ENCODE data around the gene CBLN3. TPM values are rescaled to one million over a fixed set of nuclear protein-coding genes. Genes with fewer than 3 reads are reported as not detected.
"Not testable (repeated sequence)": the region's sequence is repeated elsewhere in the genome, so short reads cannot be mapped to it uniquely, and the experiment has no call there.

Gene CBLN3
- 1.1 and 1.4 TPM in 2 replicates for total RNA-seq (2022)
- percentile 27 among the genes with signal in this experiment for Bru-seq, nascent RNA
- percentile 21 among the genes with signal in this experiment for BruChase-seq, experiment 1, labeled RNA remaining after a 2-hour chase
- BruChase-seq, experiment 2, labeled RNA remaining after a 6-hour chase = percentile 16 among the genes with signal in this experiment
- long read RNA-seq = 0 reads

DNA sequence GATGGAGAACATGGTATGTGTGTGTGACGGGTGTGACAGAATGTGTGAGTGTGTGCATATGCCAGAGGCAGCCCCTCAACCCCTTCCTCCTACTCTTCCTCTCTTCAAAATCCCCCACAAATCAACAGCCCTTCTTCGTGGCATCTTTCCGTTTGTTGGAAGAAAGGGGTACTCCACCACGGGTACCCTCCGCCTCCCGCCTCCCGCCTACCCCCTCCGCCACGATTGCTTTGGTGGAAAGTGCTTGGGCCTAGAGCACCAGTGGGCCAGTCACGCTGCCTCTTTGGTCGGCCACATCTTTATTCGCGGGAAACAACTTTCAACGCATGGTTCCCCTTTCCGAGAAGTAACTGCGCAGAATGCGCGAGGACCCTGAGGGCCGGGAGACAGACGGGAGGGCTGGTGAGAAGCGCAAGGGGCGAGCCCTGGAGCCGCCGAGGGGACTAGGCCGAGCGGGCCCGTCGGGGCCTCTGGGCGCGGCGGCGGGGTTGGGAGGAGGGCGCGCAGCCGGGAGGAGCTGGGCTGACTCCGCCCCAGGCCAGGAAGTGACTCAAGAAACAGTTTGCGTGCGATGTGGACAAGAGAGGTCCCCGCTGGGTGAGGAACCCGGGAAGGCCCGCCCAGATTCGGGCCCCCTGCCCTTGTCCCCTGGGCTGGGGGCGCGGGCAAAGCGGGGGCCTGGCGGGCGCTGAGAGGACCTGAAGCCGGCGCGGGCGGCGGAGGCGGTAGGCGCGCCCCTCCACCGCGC, at the start of gene CBLN3, which contains the start of gene KHNYN:
Gene CBLN3, minus strand, starts transcription at position 274 of the 748 bp plus-strand sequence. CDS start 614 bp downstream, outside the sequence.
Gene KHNYN, plus strand, starts transcription at position 560 of the 748 bp plus-strand sequence. CDS start 777 bp downstream, outside the sequence.
- DNase-seq = peak; percentile 87
- H3K4me3 Mint-ChIP-seq (ENCODE audit: unreplicated experiment) = peak within 1 kb of the TSS; percentile 78
- H3K9me3 ChIP-seq = no peaks in the 10 kb centered on the region
- H3K9me3 Mint-ChIP-seq (ENCODE audit: unreplicated experiment) = no peaks in the 10 kb centered on the region
- peaks cover 15% of the 10 kb centered on the region for H3K36me3 Mint-ChIP-seq (ENCODE audit: insufficient read depth, unreplicated experiment)
- POLR2A ChIA-PET = interaction anchor here (0.9 to 1.7 kb wide), 5 partner anchors 12 to 188 kb away, joined by 4 to 11 read pairs (median 6); partner anchors contain the start of genes SDR39U1 and TINF2
- peak within 1 kb of the TSS; percentile 63 for H3K4me3 ChIP-seq (ENCODE audit: low read depth, low read length)
- H3K27me3 Mint-ChIP-seq (ENCODE audit: insufficient read depth, unreplicated experiment) = no peaks in the 10 kb centered on the region
- intact Hi-C loops (cut with micrococcal nuclease; ENCODE audit: unreplicated experiment) = no loop called here
- peaks cover 39% of the 10 kb centered on the region for H3K4me1 Mint-ChIP-seq (ENCODE audit: low read depth, unreplicated experiment)
- H3K4me1 ChIP-seq = peaks cover 62% of the 10 kb centered on the region
- TF ChIP-seq, protein P1, sequence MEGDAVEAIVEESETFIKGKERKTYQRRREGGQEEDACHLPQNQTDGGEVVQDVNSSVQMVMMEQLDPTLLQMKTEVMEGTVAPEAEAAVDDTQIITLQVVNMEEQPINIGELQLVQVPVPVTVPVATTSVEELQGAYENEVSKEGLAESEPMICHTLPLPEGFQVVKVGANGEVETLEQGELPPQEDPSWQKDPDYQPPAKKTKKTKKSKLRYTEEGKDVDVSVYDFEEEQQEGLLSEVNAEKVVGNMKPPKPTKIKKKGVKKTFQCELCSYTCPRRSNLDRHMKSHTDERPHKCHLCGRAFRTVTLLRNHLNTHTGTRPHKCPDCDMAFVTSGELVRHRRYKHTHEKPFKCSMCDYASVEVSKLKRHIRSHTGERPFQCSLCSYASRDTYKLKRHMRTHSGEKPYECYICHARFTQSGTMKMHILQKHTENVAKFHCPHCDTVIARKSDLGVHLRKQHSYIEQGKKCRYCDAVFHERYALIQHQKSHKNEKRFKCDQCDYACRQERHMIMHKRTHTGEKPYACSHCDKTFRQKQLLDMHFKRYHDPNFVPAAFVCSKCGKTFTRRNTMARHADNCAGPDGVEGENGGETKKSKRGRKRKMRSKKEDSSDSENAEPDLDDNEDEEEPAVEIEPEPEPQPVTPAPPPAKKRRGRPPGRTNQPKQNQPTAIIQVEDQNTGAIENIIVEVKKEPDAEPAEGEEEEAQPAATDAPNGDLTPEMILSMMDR (IDR thresholded peaks at IDR 0.05; ENCODE audit: insufficient read depth in 1 of 2, low read depth in 1 of 2, low read length in 1 of 2, severe bottlenecking in 1 of 2, unreplicated experiment in 1 of 2) = no peak
- CTCF ChIA-PET = interaction anchor here (1.1 to 3.7 kb wide), 4 partner anchors 12 to 96 kb away, joined by 3 to 111 read pairs (median 48); no protein-coding TSS in a partner anchor
- H3K27ac Mint-ChIP-seq (ENCODE audit: unreplicated experiment) = peak within 1 kb of the TSS; percentile 85
- BruUV-seq (replicated peaks) = TSS peak; percentile 55
- H3K27me3 ChIP-seq (replicated peaks; ENCODE audit: control insufficient read depth, insufficient read depth, low read length) = no peaks in the 10 kb centered on the region
- peaks cover 3% of the 10 kb centered on the region; the same call in 1 of the 2 replicates for H3K36me3 ChIP-seq (ENCODE audit: control insufficient read depth, insufficient read depth, low read length)

DNA sequence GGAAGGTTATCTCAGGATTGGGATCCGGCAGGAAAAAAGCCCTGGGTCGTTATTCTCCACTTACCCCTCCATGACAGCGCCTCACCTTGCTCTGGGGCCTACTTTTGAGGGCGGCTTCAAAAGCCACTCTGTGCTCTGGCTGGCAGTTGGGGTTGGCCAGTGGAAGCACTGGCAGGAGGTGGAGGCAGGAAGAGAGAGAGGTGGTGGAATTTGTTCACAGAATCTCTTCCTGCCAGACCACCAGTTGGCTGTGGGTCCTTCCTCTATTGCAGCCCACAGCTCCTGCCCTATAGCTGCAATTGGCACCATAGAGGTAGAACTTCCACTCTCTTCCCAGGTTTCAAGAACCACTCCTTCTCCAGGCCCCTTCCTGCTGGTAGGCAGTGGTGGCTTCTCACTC, 45.8 kb upstream of the CBLN3 start:
- H3K36me3 ChIP-seq (ENCODE audit: control insufficient read depth, insufficient read depth, low read length) = no peaks in the 10 kb centered on the region
- no peak for DNase-seq
- TF ChIP-seq, protein P1 (IDR thresholded peaks at IDR 0.05; ENCODE audit: insufficient read depth in 1 of 2, low read depth in 1 of 2, low read length in 1 of 2, severe bottlenecking in 1 of 2, unreplicated experiment in 1 of 2) = no peak
- no peaks in the 10 kb centered on the region for H3K4me1 ChIP-seq
- H3K27me3 ChIP-seq (replicated peaks; ENCODE audit: control insufficient read depth, insufficient read depth, low read length) = no peaks in the 10 kb centered on the region
- POLR2A ChIA-PET = no interaction called here
- no peak overlapping the region for H3K4me3 Mint-ChIP-seq (ENCODE audit: unreplicated experiment)
- no peaks in the 10 kb centered on the region for H3K9me3 ChIP-seq
- H3K9me3 Mint-ChIP-seq (ENCODE audit: unreplicated experiment) = no peaks in the 10 kb centered on the region
- no peaks in the 10 kb centered on the region for H3K36me3 Mint-ChIP-seq (ENCODE audit: insufficient read depth, unreplicated experiment)
- BruUV-seq (replicated peaks) = no TSS peak
- intact Hi-C loops (cut with micrococcal nuclease; ENCODE audit: unreplicated experiment) = no loop called here
- no peaks in the 10 kb centered on the region for H3K27me3 Mint-ChIP-seq (ENCODE audit: insufficient read depth, unreplicated experiment)
- H3K27ac Mint-ChIP-seq (ENCODE audit: unreplicated experiment) = no peak overlapping the region
- CTCF ChIA-PET = no interaction called here
- no peak overlapping the region for H3K4me3 ChIP-seq (ENCODE audit: low read depth, low read length)
- H3K4me1 Mint-ChIP-seq (ENCODE audit: low read depth, unreplicated experiment) = no peaks in the 10 kb centered on the region

DNA sequence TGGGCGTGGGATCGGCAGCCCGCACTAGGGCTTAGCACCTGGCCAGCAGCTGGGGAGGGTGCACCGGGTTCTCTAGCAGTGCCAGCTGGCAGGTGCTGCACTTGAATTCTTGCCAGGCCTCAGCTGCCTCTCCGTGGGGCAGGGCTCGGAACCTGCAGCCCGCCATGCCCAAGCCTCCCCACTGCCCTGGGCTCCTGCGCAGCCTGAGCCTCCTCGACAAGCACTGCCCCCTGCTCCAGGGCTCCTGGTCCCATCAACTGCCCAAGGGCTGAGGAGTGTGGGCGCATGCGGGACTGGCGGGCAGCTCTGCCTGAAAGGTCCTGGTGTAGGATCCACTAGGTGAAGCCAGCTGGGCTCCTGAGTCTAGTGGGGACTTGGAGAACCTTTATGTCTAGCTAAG, 43.7 kb upstream of the CBLN3 start:
- CTCF ChIA-PET = no interaction called here
- BruUV-seq (replicated peaks) = no TSS peak
- intact Hi-C loops (cut with micrococcal nuclease; ENCODE audit: unreplicated experiment) = no loop called here

DNA sequence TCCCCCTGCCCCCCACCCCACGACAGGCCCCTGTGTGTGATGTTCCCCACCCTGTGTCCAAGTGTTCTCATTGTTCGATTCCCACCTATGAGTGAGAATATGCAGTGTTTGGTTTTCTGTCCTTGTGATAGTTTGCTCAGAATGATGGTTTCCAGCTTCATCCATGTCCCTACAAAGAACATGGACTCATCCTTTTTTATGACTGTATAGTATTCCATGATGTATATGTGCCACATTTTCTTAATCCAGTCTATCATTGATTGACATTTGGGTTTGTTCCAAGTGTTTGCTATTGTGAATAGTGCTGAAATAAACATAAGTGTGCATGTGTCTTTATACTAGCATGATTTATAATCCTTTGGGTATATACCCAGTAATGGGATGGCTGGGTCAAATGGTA, 41.0 kb upstream of the CBLN3 start:
- H3K9me3 Mint-ChIP-seq (ENCODE audit: unreplicated experiment); DNase-seq; H3K27ac Mint-ChIP-seq (ENCODE audit: unreplicated experiment); H3K36me3 ChIP-seq (ENCODE audit: control insufficient read depth, insufficient read depth, low read length); CTCF ChIA-PET; H3K27me3 ChIP-seq (replicated peaks; ENCODE audit: control insufficient read depth, insufficient read depth, low read length); BruUV-seq (replicated peaks); H3K9me3 ChIP-seq; H3K4me1 ChIP-seq; POLR2A ChIA-PET; H3K27me3 Mint-ChIP-seq (ENCODE audit: insufficient read depth, unreplicated experiment); H3K36me3 Mint-ChIP-seq (ENCODE audit: insufficient read depth, unreplicated experiment); H3K4me1 Mint-ChIP-seq (ENCODE audit: low read depth, unreplicated experiment); H3K4me3 ChIP-seq (ENCODE audit: low read depth, low read length); H3K4me3 Mint-ChIP-seq (ENCODE audit: unreplicated experiment); intact Hi-C loops (cut with micrococcal nuclease; ENCODE audit: unreplicated experiment): not testable (repeated sequence)

More for the DNA sequence above, 43.7 kb upstream of the CBLN3 start:
- H3K27me3 ChIP-seq (replicated peaks; ENCODE audit: control insufficient read depth, insufficient read depth, low read length) = no peaks in the 10 kb centered on the region
- no peaks in the 10 kb centered on the region for H3K9me3 Mint-ChIP-seq (ENCODE audit: unreplicated experiment)
- H3K36me3 Mint-ChIP-seq (ENCODE audit: insufficient read depth, unreplicated experiment) = no peaks in the 10 kb centered on the region
- H3K4me3 Mint-ChIP-seq (ENCODE audit: unreplicated experiment) = no peak overlapping the region
- TF ChIP-seq, protein P1 (IDR thresholded peaks at IDR 0.05; ENCODE audit: insufficient read depth in 1 of 2, low read depth in 1 of 2, low read length in 1 of 2, severe bottlenecking in 1 of 2, unreplicated experiment in 1 of 2) = no peak
- no peaks in the 10 kb centered on the region for H3K4me1 ChIP-seq
- no peak overlapping the region for H3K4me3 ChIP-seq (ENCODE audit: low read depth, low read length)
- no peaks in the 10 kb centered on the region for H3K27me3 Mint-ChIP-seq (ENCODE audit: insufficient read depth, unreplicated experiment)
- no peaks in the 10 kb centered on the region for H3K9me3 ChIP-seq
- no peak overlapping the region for H3K27ac Mint-ChIP-seq (ENCODE audit: unreplicated experiment)
- no peaks in the 10 kb centered on the region for H3K4me1 Mint-ChIP-seq (ENCODE audit: low read depth, unreplicated experiment)
- no peak for DNase-seq
- H3K36me3 ChIP-seq (ENCODE audit: control insufficient read depth, insufficient read depth, low read length) = no peaks in the 10 kb centered on the region
- POLR2A ChIA-PET = no interaction called here

Data from Caco-2 (cell line).